Cortex of kidney (tissue), 1 donor: ENCODE results near the gene AGPS.
"Not testable (repeated sequence)": the region's sequence is repeated elsewhere in the genome, so short reads cannot be mapped to it uniquely, and the experiment has no call there.

Source experiments
- DNase-seq: peaks from one replicate; lab custom pipeline; 2025; lab: John Stamatoyannopoulos, UW

AGPS gene

DNA sequence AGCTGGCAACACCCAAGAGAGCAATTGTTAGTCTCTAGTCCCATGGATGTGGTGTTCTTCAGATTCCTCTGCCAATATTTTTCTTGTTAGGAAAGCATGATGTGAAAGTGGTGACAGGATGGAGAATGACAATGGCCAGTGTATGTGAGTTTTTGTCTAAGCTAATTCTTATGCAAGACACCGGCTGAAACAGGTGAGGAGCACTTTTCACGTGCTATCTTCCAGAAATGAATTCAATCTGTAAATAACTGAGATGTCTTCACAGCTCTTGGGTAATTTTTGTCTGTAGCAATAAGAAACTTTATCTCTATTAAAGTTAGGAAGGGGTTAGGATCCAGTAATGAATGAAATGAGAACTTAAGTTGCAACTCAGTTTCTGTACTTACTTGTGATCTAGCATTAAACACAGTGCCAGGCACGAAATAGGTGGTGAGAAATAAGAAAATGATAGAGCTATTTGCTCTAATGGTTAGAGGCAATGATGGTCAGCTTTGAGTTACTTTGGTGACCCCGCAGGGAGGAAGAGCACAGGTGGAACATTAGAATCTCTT, 676 bp upstream of the AGPS start:
- no peak for DNase-seq

GRCh38 chr2:177393203-177393755, 706 bp downstream of the AGPS start:
- DNase-seq: no peak

- DNase-seq: no peak
These were observed 1.4 kb downstream of the AGPS start for GRCh38 chr2:177393824-177394593.

- no peak for DNase-seq
These were observed 2.0 kb downstream of the AGPS start for GRCh38 chr2:177394594-177394973.

DNA sequence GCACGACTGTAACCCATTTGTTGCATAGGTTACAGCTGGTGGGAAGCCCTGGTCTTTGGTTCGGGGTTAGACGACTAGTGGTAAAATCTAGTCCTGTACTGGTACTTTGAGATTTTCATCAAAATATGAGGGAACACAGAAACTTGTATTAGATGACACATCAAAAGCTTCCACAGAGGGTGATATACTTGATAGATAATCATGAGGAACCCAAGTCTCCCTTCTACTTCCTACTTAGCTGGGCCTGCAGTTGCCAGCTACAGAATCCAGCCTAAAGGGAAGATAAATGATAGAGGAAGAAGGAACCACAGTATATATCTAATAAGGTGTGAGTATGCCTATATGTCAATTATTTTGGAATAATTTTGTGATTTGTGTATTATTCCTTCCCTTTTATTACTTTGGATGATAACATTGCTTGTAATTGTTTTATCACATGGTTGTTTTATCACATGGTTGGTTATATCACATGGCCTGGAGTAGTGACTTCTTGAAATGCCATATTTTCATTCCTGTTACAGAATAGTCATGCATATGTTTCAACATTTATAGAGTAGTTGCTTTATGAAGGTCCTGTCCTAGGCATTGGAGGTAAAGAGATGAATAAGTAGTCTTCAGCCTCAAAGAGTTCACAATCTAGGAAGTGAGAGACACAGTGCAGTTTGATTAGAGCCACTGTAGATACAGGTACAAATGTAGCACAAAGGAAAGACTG, 2.9 kb downstream of the AGPS start:
- no peak for DNase-seq

- DNase-seq: no peak
These were observed 4.3 kb downstream of the AGPS start for GRCh38 chr2:177396703-177397460.

DNA sequence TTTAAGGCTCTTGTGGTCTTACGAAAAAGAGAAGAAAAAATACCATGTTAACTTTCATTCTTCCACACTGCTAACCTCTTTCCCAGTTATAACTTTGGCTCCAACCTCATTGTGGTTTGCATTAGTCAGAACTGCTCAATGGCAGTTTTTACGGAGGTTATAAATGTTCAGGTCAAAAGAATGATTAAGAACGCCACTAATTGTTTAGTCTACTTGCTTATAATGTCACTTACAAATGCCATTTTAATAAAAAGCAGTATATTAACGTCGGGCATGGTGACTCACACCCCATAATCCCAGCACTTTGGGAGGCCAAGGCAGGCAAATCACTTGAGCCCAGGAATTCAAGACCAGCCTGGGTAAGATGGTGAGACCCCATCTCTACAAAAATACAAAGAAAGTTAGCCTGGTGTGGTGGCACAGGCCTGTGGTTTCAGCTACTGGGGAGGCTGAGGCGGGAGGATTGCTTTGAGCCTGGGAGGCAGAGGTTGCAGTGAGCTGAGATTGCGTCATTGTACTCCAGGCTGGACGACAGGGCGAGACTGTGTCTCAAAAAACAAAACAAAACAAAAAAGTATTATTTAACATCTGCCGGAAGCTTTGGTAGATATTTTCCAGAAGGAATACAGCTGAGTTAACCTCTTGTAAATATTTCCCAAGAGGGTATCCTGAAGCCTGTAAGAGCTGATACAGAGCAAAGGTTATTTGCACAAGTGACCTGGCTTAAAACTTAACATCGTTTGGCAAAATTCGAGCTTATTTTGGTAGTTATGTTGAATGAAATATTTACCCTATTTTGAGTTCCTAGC, 5.1 kb downstream of the AGPS start:
- no peak for DNase-seq

DNA sequence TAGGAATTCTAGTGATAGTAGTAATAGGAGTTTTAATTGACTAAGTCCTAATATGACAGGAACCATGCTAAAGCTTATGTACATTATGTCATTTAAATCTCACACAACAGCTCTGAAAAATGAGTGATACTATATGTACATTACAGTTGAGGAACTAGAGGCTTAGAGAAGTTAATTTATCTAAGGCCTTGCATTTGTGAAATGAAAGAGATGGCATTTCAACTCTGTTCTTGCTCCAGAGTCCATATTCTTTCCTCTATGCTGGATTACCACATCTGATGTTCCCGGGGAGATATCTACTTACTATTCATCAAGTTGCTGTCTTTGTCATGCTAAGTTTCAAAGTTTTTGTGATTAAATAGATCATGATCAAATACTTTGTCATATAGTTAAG, 5.7 kb downstream of the AGPS start:
- no peak for DNase-seq

- DNase-seq: no peak
These were observed 6.2 kb downstream of the AGPS start for GRCh38 chr2:177398791-177399190.

DNA sequence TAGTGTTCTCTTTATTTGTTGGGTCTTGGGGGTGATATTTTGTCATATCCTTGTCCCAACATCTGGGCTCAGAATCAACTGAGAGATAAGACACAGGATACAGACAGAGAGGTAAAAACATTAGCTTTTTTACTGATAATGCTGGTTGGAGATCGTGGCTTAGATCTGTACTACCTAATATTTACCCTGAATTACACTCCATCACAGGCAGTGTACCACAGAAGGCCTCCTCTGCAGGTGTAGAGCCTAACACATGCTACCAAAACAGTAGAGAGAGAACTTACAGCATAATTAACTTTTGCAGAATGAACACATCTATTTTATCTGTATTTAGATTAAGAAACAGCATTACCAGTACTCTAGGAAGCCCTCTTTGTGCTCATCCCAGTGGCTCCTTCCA, 6.8 kb downstream of the AGPS start:
- no peak for DNase-seq

DNA sequence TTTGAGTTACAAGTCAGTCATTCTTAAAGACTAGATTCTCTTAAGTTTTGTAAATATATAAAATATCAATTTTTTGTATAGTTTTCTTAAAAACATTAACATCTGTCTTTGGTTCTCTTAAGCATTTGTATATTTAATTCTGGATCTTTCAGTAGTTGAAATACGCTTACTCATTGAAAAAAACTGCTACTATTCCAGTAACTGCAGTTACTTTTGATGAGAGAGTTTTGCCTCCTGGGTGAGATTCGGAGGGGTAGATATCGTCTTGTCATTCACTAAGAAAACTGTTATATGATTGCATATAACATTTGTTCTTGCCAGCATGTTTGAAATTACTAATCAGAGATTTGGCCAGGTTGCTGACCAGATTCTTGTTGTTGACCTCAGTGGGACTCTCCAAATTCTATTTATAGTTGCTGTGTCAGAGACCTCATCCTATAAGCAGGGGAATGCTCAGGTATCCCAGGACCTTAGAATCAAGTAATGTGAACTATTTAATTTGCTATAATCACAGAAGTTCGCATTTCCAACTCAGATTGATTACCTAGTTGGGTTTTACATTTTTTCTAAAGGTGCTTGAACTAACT, 7.9 kb downstream of the AGPS start:
- no peak for DNase-seq

GRCh38 chr2:177402096-177402495, 9.5 kb downstream of the AGPS start:
- no peak for DNase-seq

- DNase-seq: no peak
These were observed 11.3 kb downstream of the AGPS start for GRCh38 chr2:177403838-177404237.

GRCh38 chr2:177404243-177404642, 11.7 kb downstream of the AGPS start:
- no peak for DNase-seq

DNA sequence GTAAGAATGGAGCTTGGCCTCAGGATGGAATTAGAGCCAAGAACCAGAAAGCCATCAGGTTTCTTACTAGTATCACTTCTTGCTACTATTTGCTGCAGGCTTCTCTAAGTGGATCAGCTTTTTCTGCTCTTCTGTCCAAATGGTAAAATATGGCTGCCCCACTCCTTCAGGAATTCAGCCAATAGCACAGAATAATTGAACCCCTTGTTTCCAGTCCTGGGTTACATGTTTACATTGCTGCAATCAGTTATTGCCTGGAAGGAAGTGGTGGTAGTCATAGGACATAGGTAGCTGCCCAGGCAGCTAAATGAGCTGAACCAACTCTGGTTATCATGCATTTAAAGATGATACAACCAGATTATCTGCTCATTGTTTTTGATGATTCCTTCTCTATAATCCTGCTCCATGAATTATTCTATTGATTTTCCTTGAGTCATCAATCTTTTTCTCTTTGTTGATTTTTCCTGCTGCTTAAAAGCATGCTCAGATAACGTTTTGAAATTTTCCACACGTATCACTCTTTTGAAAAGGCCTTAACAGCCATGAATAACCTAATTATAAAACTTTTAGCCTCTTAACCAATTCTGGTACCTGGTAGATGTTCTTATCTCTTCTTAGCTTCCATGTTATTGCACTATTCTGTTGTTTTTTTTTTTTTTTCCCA, 12.6 kb downstream of the AGPS start:
- DNase-seq: no peak

- no peak for DNase-seq
These were observed 13.6 kb downstream of the AGPS start for GRCh38 chr2:177406182-177406581.

DNA sequence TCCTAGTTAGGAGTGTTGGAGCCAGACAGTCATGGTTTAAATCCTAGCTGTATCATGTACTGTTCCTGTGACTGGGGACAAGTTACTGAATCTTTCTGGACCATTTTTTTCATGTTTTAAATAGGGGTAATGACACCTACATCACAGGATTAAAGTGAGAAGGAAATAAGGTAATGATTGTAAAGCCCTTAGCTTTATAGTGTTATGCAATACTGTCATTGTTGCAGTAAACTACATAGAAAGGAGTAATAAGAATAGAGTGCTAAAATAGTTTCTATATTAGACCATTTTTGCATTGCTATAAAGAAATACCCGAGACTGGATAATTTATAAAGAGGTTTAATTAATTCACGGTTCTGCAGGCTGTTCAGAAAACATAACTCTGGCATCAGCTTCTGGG, 14.5 kb downstream of the AGPS start:
- no peak for DNase-seq

DNA sequence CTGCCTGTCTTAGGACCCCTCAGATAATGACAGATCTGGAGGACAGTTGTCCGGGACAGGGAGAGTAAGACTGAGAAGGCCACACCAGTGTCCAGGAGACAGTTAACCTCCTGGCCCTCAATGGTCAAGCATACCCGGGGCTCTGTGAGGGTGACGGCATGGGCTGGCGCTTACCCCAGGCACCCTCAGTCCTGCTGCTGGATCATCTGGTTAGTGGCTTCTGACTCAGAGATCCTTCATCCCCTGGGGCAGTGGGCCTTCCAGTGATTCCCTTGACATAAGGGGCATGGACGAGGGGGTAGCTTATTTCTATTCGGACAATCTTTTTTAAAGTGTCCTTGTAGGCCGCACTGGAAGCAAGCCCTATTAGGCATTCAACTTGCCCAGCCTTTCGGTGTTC, 18.1 kb downstream of the AGPS start:
- not testable (repeated sequence) for DNase-seq

DNA sequence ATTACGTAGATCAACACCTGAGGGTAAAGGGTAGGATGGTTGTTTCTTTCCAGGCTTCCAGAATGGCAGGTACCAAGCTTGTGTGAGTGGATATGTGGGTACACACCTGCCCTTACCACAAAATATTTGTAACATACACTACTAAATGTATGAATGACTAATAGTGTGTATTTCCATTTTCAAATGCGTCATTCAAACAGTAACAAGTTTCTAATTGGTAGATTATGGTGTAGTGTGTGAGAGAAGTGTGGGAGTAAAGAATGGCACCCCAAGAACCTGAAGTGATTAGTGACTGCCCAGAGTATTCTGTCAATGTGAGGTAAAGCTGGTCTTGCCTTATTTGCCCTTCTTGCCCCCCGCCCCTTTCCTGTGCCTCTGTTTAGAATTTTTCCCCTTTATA, 21.1 kb downstream of the AGPS start:
- no peak for DNase-seq

GRCh38 chr2:177419274-177419673, 26.7 kb downstream of the AGPS start:
- DNase-seq: no peak

GRCh38 chr2:177422271-177422670, 29.7 kb downstream of the AGPS start:
- no peak for DNase-seq
